Endodermal cell (in vitro differentiated cells): ENCODE data around the gene SPEM1. TPM values are rescaled to one million over a fixed set of nuclear protein-coding genes. Genes with fewer than 3 reads are reported as not detected.

ENCODE experiments used
- DNase-seq: peaks from one replicate; pipeline ENCODE4 v3.0.0-alpha.2; 2017
- H3K27ac ChIP-seq: 2 replicates; pipeline ENCODE4 v1.5.1; 2013; ENCODE audit warnings: mild to moderate bottlenecking, low read depth, low read length, moderate library complexity
- H3K27me3 ChIP-seq: 2 replicates; pipeline ENCODE4 v1.6.1; 2013; ENCODE audit warnings: mild to moderate bottlenecking, low read length, moderate library complexity; ENCODE audit not compliant: insufficient read depth, control insufficient read depth, poor library complexity, severe bottlenecking
- H3K36me3 ChIP-seq: 2 replicates; pipeline ENCODE4 v1.7.0; 2013; ENCODE audit warnings: mild to moderate bottlenecking, low read length, moderate library complexity; ENCODE audit not compliant: control insufficient read depth, insufficient read depth
- H3K4me1 ChIP-seq: one replicate; pipeline ENCODE4 v1.7.0; 2013; ENCODE audit warnings: low read length; ENCODE audit not compliant: control insufficient read depth, insufficient read depth
- H3K4me3 ChIP-seq: 2 replicates; pipeline ENCODE4 v1.5.1; 2013; ENCODE audit warnings: mild to moderate bottlenecking, low read length, moderate library complexity
- H3K9ac ChIP-seq: 2 replicates; pipeline ENCODE4 v1.6.1; 2013; ENCODE audit warnings: mild to moderate bottlenecking, low read length, moderate library complexity; ENCODE audit not compliant: poor library complexity, severe bottlenecking; ENCODE audit errors: extremely low read depth
- H3K9me3 ChIP-seq: 2 replicates; pipeline ENCODE4 v1.6.1; 2013; ENCODE audit warnings: mild to moderate bottlenecking, low read length, moderate library complexity; ENCODE audit not compliant: control insufficient read depth
- H3K27ac Mint-ChIP-seq: 2 replicates; pipeline ENCODE4 v1.8.0; 2020; ENCODE audit warnings: mixed read lengths
- H3K27me3 Mint-ChIP-seq: 2 replicates; pipeline ENCODE4 v1.8.0; 2021; ENCODE audit warnings: mild to moderate bottlenecking, mixed read lengths; ENCODE audit not compliant: insufficient read depth
- H3K36me3 Mint-ChIP-seq: 2 replicates; pipeline ENCODE4 v1.8.0; 2020; ENCODE audit warnings: low read depth, mixed read lengths
- H3K4me1 Mint-ChIP-seq: 2 replicates; pipeline ENCODE4 v1.8.0; 2020; ENCODE audit warnings: mixed read lengths
- H3K4me3 Mint-ChIP-seq: 2 replicates; pipeline ENCODE4 v1.8.0; 2020; ENCODE audit warnings: mild to moderate bottlenecking, moderate library complexity, mixed read lengths
- H3K9me3 Mint-ChIP-seq: 2 replicates; pipeline ENCODE4 v1.8.0; 2020; ENCODE audit warnings: mild to moderate bottlenecking, mixed read lengths
- WGBS, 2 experiments: methylation state at CpG; one replicate each; pipeline versions ENCODE4 v1.1.5 to v1.1.7; 2013; ENCODE audit warnings: missing lambda C conversion rate in 2 of 2, mixed read lengths in 1 of 2; ENCODE audit not compliant: insufficient coverage in 1 of 2, insufficient read length in 1 of 2; 5-methylcytosine and 5-hydroxymethylcytosine counted together
- total RNA-seq, 2 donors: library from RNA; stranded (reverse); fragmentation: NEBNext Ultra II Directional in 1 of 2; extraction: Animal tissue kit (Norgen Biotek cat#: 25700) in 1 of 2; gene quantifications; 2 replicates in 1 of 2; 3 replicates in 1 of 2; pipeline ENCODE4 v1.2.1, GENCODE V29; 2021
- TF ChIP-seq, protein P1 (sequence below): fragments of 200-600 bp; sonication (generic); conservative IDR thresholded peaks from 2 replicates; pipeline ENCODE4 v1.5.0; 2021; ENCODE audit warnings: antibody characterized with exemption, mild to moderate bottlenecking

The SPEM1 gene
- total RNA-seq, 2 donors from 2014 or later, result 0.46 to 0.49 TPM

DNA sequence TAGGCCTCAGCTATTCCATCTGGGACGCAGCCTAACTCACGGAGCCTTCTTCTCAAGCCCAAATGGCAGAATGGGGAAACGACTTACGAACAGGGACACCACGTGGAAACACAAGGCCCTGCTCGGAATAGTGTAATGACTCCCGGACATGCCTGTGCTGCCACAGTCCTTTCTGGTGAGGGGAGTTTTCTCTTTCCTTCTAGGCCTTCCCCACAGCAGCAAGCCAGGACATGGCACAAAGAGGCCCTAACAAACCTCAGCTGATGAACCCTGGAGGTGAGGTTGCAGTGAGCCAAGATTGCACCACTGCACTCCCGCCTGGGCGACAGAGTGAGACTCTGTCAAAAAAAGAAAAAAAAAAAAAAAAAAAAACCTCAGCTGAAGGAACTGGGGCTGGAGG lies 44.0 kb downstream of the SPEM1 start:
- no peak overlapping the region for H3K4me3 Mint-ChIP-seq
- WGBS, 2 experiments, result 91 to 100% methylated on average over 5 to 9 of the region's 9 CpGs
- Histone ChIP-seq H3K36me3 (peaks cover 11% of the 10 kb centered on the region), H3K27me3 (no peaks in the 10 kb centered on the region), H3K9me3 (no peaks in the 10 kb centered on the region), H3K4me1 (no peaks in the 10 kb centered on the region), H3K4me3 (no peak overlapping the region), H3K27ac (no peak overlapping the region), H3K9ac (no peak overlapping the region)
- DNase-seq, result no peak
- H3K36me3 Mint-ChIP-seq, result peaks cover 19% of the 10 kb centered on the region
- H3K27ac Mint-ChIP-seq, result no peak overlapping the region
- H3K27me3 Mint-ChIP-seq, result no peaks in the 10 kb centered on the region
- TF ChIP-seq, protein P1, sequence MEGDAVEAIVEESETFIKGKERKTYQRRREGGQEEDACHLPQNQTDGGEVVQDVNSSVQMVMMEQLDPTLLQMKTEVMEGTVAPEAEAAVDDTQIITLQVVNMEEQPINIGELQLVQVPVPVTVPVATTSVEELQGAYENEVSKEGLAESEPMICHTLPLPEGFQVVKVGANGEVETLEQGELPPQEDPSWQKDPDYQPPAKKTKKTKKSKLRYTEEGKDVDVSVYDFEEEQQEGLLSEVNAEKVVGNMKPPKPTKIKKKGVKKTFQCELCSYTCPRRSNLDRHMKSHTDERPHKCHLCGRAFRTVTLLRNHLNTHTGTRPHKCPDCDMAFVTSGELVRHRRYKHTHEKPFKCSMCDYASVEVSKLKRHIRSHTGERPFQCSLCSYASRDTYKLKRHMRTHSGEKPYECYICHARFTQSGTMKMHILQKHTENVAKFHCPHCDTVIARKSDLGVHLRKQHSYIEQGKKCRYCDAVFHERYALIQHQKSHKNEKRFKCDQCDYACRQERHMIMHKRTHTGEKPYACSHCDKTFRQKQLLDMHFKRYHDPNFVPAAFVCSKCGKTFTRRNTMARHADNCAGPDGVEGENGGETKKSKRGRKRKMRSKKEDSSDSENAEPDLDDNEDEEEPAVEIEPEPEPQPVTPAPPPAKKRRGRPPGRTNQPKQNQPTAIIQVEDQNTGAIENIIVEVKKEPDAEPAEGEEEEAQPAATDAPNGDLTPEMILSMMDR, result no peak
- H3K9me3 Mint-ChIP-seq, result no peaks in the 10 kb centered on the region
- peaks cover 3% of the 10 kb centered on the region for H3K4me1 Mint-ChIP-seq

DNA sequence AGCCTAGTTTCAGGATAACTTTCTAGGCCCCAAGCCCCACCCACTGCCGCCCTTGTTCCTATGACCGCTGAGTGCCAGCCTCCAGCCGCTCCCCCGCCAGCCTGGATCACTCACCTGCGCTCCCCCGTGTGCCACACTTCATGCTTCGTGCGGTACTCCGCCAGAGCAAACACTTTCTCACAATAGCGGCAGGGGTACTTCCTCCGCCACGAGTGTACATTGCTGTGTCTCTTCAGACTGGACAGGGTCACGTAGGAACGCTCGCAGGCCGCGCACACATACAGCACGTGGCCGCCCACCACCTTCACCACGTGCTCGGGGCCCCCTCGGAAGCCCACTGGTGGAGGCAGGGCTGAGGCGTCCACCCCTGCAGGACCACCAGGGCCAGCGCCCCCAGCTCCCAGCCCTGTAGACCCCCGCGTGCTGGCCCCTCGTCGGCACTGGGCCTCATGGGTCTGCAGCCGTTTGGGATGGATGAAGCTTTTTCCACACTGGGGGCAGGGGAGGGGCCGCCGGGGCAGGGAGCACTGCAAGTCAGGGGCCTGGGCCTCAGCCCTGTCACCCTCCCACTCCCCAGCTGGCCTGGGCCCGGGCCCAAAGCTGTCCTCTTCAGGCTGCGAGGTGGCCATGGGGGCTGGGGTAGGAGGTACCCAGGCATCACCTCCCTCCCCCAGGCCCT lies 45.6 kb downstream of the SPEM1 start:
- H3K9me3 Mint-ChIP-seq, result no peaks in the 10 kb centered on the region
- no peak overlapping the region for H3K27ac Mint-ChIP-seq
- no peaks in the 10 kb centered on the region for H3K27me3 Mint-ChIP-seq
- Histone ChIP-seq H3K4me3 (no peak overlapping the region), H3K9ac (no peak overlapping the region), H3K27me3 (no peaks in the 10 kb centered on the region), H3K27ac (no peak overlapping the region), H3K4me1 (no peaks in the 10 kb centered on the region), H3K36me3 (peaks cover 11% of the 10 kb centered on the region), H3K9me3 (no peaks in the 10 kb centered on the region)
- 96 to 97% methylated on average over 24 to 33 of the region's 33 CpGs for WGBS, 2 experiments
- TF ChIP-seq, protein P1, result no peak
- peaks cover 19% of the 10 kb centered on the region for H3K36me3 Mint-ChIP-seq
- no peak for DNase-seq
- peaks cover 3% of the 10 kb centered on the region for H3K4me1 Mint-ChIP-seq
- no peak overlapping the region for H3K4me3 Mint-ChIP-seq

DNA sequence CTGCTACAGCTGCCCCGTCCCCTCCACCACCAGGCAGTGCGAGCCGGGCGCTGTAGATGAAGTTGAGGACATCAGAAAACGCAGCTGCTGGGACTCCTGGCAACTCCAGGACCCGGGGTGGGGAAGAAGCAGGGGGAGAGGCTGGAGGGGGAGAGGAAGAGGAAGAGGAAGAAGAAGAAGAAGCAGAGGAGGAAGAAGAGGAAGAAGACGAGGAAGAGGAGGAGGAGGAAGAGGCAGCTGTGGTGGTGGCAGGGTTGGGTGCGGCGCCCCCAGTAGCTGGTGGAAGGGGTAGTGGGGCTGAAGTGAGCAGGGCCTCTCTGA lies 46.2 kb downstream of the SPEM1 start:
- Mint-ChIP-seq H3K9me3 (no peaks in the 10 kb centered on the region), H3K4me3 (no peak overlapping the region), H3K4me1 (peaks cover 2% of the 10 kb centered on the region), H3K27ac (no peak overlapping the region), H3K27me3 (no peaks in the 10 kb centered on the region), H3K36me3 (peaks cover 19% of the 10 kb centered on the region)
- peaks cover 11% of the 10 kb centered on the region for H3K36me3 ChIP-seq
- 95 to 100% methylated on average over 3 to 9 of the region's 9 CpGs for WGBS, 2 experiments
- H3K27me3 ChIP-seq, result no peaks in the 10 kb centered on the region
- no peaks in the 10 kb centered on the region for H3K9me3 ChIP-seq
- TF ChIP-seq, protein P1, result no peak
- H3K4me3 ChIP-seq, result no peak overlapping the region
- H3K9ac ChIP-seq, result no peak overlapping the region
- H3K27ac ChIP-seq, result no peak overlapping the region
- no peaks in the 10 kb centered on the region for H3K4me1 ChIP-seq
- DNase-seq, result no peak
